GM18505 (cell line): ENCODE measurements around the gene SELENOI.

ENCODE experiments used
- ATAC-seq: cut with Tn5 transposase; IDR thresholded peaks from one replicate; pipeline ENCODE4 v1.9.1; 2021; ENCODE audit not compliant: unreplicated experiment
- POLR2A ChIP-seq: IDR thresholded peaks from 4 replicates; pipeline ENCODE4 v1.6.1; 2011; ENCODE audit warnings: borderline replicate concordance; ENCODE audit not compliant: insufficient read depth, insufficient read length; ENCODE audit errors: extremely low read depth

SELENOI gene

GRCh38 chr2:26414311-26414710, 68.4 kb downstream of the SELENOI start:
- ATAC-seq = no peak
- no peak for TF ChIP-seq POLR2A

DNA sequence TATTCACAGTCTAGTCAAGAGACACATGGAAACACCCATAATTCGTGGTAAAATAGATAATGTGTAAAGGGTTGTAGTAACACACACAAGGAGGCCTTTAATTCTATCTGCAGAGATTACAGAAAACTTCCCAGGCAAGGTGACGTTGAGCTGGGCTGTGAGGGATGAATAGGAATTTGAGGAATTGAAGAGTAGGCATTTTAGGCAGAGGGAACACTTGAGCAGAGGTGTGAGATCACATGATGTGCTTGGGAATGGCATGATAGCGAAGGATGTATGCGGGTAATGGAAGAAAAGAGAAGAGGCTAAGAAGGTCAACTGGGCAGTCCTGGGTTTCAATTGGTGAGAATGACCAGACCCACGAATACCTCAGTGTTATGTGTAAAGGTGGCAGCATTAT, 76.0 kb downstream of the SELENOI start:
- no peak for TF ChIP-seq POLR2A

DNA sequence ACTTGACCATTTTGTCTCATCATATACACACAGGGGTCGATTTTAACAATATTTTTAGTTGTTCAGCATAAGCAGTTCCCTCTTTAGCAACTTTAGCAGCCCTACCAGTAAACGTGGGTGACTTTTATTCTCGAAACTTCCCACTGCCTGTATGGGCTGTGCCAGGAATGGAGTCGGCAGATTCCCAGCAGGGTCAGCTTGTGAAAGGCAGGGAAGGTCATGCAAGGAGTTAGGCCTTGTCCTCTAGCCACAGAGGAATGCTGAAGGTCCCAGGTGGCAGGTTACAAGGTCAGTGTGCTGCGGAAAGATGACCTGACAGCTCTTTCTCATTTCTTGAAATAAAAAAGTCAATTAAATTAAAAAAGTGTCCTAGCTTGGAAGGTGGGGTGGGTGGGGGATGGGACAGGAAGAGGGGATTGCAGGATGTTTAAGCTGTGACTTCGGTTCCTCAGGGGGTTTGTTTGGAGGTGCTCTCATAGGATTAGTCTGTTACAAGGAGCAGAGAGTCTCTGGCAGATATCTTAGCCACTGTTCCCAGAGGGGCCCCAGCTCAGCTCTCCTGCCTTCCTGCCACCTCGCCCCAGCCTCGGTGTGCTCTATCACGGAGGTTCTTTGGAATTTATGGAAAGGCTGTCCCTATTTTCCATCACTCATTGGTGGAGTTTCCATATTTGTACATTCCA, 77.1 kb downstream of the SELENOI start:
- TF ChIP-seq POLR2A = no peak
- ATAC-seq = no peak

More for the DNA sequence above, 76.0 kb downstream of the SELENOI start:
- no peak for ATAC-seq

- no peak for TF ChIP-seq POLR2A
- no peak for ATAC-seq
Observed at GRCh38 chr2:26423750-26424149, 77.8 kb downstream of the SELENOI start.

GRCh38 chr2:26424221-26424620, 78.3 kb downstream of the SELENOI start:
- no peak for ATAC-seq
- no peak for TF ChIP-seq POLR2A

GRCh38 chr2:26428846-26429245, 82.9 kb downstream of the SELENOI start:
- no peak for TF ChIP-seq POLR2A
- ATAC-seq = no peak

DNA sequence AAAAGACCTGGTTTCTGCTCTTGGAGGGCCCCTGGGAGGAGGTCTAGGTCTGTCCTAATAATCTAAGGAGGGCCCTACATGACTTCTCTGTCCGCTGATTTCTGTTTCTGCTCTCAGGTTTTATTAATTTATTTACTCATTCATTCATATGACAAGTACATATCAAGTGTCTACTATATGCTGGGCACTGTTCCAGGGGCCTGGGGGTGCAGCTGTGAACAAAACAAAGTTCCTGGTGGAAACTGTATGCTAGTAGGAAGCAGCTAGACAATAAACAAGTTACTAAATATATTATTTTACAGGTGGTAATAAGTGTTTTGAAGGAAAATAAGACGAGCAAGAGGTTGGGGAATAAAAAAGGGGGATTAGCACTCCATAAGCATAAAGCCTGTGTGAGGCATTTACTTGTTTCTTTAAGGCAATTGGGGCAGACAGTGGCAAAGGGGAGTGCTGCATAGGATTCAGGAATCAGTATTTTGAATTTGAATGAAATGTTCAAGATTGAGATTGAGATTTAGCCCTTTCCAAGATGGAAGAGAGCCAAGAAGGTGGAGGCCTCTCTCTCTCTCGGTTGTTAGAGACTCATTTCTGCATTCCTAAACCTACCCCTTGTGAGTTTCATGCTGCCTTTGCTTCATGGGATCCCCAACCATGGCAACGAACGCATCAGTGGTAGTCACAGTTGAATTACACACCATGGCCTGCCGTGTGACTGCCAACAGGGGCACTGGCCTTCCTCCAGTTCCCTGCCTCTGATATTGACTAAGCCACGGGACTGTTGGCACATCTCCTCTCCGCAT, 84.0 kb downstream of the SELENOI start:
- no peak for TF ChIP-seq POLR2A
- no peak for ATAC-seq

- TF ChIP-seq POLR2A = no peak
- no peak for ATAC-seq
Observed at GRCh38 chr2:26430826-26431225, 84.9 kb downstream of the SELENOI start.

DNA sequence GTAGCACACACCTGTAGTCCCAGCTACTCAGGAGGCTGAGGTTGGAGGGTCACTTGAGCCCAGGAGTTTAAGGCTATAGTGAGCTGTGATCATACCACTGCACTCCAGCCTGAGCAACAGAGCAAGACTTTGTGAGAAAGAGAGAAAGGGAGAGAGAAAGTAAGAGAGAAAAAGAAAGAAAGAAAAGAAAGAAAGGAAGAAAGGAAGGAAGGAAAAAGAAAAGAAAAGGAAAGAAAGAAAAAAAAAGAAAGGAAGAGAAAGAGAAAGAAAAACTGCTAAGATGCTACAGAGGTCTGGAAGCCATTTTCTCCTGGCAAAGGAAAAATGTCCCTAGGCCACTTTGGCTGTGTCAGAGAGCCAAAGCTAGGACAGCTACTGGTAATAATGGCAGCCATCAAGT, 86.4 kb downstream of the SELENOI start:
- no peak for ATAC-seq
- no peak for TF ChIP-seq POLR2A

DNA sequence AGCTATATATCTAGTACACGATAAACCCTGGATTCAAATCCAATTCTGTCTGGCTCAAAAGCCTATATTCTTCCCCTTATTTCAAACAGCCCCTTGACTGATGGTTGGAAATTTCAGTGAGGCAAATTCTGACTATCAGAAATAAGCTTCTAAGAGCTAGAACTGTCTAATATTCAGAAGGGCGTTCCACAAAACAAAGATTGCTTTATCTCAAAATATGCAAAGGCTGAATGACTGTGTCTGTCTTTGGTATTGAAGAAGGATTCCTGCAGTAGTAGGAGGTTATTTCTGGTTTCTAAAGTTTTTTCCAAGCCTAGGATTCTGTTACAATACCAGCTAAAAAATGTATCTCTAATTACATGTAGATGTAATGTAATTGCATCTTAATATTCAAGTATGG, 86.9 kb downstream of the SELENOI start:
- ATAC-seq = no peak
- TF ChIP-seq POLR2A = no peak

DNA sequence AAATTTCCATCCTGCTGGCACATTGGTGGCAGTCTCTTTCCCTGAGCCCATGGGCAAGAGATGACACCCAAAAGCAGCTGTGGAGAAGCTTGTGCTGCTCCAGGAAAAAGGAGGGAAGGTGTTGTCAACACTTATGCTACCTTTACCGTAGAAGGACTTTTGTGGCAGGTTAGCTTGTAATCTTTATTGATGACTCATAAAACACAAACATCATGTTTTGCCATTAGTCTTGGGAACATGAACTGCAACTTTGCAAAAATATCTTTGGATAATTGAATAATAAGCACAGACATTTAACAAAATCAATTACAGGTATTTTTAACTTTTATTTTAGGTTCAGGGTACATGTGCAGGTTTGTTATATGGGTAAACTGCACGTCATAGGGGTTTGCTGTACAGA, 89.2 kb downstream of the SELENOI start:
- ATAC-seq = no peak
- TF ChIP-seq POLR2A = no peak

DNA sequence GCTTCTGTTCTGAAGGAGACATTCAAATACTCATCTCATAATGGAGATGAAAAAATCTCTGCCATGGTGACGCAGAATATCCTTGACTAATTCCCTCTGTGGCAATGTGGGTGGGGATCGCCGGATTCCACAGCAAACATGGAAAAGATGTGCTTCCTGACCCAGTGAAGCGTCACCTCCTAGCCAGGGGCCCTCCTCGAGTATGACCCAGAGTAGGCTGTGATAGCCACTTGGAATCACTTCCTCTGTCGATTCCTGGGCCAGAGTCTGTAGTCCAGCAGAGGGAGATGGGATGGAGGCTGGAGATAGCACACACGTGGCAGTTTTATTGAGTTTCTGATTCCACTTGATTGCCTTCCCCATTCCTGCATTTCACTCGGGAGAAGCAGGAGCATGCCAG, 92.6 kb downstream of the SELENOI start:
- ATAC-seq = no peak
- no peak for TF ChIP-seq POLR2A

GRCh38 chr2:26438926-26439325, 93.0 kb downstream of the SELENOI start:
- no peak for ATAC-seq
- no peak for TF ChIP-seq POLR2A

GRCh38 chr2:26442301-26442700, 96.4 kb downstream of the SELENOI start:
- no peak for TF ChIP-seq POLR2A
- ATAC-seq = no peak
